Measurements from ENCODE around the gene CEACAM16.
A peak's percentile ranks its signal among the peaks of the same experiment; 100 is the strongest.

The CEACAM16 gene

DNA sequence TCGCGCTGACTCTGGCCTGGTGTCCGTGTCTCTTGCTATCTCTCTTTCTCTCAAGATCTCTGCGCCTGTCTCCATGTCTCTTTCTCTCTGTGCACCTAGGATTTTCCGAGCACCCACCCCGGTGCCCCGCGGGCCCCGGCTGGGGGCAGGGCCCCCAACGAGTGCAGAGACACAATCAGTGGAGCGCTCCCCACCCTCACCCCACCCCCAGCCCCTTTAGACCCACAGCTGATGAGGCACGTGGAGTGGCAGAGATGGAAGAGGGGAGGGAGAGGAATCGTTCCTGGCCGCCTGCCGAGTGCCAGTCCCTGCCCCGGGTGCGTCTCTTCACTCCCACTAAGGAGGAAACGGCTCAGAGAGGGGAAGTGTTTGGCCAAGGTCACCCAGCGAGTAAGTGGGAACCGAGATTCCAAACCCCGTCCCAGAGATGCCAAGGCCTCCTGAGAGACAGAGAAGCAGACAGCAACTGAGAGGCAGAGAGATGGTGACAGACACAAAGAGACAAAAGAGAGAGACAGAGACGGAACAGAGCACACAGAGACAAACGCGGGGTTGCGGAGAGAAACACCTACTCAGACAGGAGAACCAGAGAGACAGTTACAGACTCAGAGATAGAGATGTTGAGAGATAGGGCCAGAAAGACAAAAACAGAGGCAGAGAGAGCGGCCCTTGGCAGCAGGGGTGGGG, 48.9 kb downstream of the CEACAM16 start:
- no peak for DNase-seq

DNA sequence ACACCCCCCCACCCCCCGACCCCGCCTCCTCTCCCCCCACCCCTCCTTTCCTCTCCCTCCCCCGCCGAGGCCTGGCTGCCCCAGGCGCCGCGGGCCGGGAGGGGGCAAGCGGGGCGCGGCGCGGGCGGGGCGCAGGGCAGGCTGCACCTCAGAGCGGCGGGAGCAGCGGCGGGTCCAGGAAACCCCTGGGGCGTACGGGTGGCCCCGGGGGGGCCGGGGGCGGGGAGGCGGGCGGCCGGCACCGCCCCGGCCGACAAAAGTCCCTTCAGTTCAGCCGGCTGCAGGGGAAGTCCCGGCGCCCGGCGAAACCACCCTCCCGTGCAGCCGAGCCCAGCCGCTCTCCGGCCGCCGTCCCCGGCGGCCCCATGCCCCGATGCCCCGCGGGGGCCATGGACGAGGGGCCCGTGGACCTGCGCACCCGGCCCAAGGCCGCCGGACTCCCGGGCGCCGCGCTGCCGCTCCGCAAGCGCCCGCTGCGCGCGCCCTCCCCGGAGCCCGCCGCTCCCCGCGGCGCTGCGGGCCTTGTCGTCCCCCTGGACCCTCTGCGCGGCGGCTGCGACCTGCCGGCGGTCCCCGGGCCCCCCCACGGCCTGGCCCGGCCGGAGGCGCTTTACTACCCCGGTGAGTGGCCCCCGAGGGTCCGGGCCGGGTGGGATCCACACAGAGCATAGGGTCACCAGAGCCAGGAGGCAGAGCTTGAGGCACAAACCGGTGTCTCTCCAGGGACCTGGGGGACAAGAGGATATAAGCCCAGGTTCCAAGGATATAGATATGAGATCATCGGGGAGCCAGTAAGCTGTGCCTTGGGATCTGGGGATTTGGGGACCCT, 49.7 kb downstream of the CEACAM16 start, which contains the start of gene BCL3:
BCL3 (plus strand) TSS at position 283 of the 829 bp plus-strand sequence; CDS start at position 366, 83 bp downstream.
- DNase-seq = peak; percentile 88

DNA sequence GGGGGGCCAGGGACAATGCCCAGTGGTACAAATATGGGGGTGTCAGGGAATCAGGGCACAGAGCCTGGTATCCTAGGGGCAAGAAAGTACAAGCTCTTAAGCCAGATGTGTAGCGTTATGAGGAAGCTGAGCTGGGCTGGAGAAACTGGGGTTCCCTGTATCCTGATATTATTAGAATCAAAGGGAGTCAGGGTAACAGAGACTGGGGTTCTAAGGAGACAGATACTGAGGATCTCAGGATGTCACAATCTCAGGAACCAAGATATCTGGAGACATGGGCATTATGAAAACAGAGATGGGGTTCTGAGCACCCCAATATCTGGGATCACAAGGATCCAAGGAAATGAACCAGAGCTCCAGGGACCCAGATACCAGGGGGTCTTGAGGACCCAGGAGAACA, 50.3 kb downstream of the CEACAM16 start:
- no peak for DNase-seq

DNA sequence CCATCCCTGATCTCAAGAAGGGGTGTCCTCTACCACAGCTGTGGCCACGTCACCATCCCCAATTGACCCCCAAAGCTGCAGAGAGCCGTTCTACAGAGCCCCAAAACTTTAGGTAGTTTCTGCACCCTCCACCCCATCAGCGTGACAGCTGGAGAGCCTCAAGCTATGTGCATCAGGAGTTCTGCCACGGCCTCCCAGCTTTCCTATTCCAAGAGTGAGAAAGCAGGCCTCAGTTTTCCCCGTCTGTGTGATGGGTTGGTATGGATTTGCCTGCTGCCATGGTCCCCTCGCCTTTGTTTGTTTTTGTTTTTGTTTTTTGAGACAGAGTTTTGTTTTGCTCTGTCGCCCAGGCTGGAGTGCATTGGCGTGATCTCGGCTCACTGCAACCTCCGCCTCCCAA, 51.0 kb downstream of the CEACAM16 start:
- DNase-seq = no peak

DNA sequence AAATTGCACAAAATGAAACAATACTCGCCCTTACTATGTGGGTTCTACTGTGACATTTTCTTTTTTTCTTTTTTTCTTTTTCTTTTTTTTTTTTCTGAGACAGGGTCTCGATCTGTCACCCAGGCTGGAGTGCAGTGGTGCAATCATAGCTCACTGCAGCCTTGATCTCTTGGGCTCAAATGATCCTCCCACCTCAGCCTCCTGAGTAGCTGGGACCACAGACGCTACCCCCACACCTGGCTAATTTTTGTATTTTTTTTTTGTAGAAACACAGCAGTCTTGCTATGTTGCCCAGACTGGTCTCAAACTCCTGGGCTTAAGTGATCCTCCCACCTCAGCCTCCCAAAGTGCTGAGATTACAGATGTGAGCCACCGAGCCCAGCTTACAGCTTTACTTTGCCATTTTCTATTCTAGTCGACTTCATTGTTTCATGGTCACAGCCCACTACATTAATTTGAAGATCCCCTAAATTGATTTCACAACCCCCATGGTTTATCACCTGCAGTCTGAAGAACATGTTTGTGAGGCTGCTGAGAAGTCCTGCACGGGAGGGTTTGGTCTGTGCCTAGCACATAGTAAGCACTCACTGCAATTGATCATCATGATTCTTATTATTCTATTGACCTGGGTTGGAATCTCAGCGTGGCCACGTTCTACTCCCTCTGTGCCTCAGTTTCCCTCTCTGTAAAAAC, 53.3 kb downstream of the CEACAM16 start:
- DNase-seq = peak; percentile 29

DNA sequence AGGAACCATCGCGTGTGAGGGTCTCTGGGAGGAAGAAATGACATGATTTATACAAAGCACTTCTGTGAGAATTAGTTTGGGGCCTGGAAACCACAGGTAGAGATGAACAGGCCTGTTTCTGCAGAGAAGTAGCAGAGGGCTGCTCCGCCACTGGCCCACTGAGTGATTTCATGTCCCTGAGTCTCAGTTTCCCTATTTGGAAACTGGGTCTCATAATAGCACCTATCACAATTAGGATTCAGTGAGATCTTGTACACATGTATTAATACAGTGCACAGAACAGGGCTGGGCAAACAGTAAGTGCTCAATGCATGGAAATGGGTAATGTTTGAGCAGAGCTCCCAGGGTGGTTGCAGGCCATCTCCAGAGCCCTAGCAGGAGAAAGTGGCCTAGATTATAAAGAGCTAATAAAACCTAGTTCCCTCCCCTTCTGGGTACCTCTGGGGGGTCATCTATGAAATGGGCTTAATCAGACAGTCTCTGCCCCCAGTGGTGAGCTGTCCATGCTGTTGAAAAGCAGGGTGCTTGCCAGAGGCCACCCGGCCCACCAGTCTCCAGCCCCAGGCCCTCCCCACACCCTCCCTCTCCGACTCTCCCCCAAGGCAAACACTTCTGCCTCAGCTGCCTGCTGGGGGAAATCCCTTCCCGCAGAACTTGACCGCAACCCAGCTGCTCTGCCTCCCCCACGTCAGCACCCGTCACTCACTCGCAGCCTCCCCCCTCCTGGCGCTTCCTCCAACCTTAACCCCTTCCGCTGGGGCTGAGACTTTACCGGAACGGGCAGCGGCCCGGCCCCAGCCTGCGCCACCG, 54.1 kb downstream of the CEACAM16 start:
- DNase-seq = peak; percentile 98

DNA sequence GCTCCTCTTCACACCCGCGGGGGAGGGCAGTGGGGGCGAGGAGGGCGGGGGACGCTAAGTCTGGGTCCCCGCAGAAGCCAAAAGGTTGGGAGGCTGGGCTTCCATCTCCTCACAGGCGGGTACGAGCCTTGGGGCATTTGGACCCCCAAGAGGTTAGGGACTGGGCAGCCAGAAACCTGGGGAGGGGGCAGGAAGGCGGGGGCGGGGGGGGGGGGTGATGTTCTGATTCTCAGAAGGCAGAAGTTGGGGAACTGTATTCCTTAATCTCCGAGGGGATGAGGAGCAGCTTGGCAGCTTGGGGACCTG, 54.6 kb downstream of the CEACAM16 start:
- no peak for DNase-seq

DNA sequence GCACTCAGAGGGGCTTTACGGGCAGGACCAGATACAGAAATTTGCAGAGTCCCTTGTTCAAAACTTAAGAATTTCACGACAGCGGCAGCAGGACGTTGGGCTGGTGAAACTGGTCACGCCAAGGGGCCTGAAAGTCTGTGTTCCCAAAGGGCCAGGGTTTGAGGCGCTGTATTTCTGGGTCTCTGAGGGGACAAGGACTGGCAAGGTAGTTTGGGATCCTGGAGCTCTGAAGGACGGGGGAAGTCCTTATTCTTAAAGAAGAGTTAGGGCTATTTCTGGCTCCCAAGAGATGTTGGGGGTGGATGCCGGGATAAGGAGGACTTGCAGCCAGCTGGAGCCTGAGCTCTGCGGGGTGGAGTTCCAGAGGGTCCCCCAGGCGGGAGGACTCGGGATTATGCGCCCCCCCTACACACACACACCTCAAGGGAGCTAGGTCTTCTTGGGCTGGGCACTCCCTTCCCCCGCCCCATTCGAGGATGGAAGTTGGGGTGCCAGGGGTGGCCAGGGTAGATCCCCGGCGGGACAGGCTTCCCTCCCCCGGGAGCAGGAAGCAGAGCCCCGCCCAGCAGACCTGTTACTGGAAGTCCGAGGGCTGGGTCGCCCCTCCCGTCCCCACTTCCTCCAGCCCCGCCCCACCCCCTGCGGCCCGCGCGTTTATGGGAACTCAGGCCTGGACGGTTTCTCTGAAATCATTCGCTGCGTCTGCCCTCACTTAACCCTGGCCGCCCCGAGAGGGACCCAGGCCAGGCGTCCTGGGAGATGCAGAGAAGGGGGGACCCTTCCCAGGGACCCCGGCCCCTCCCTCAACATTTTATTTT, 55.2 kb downstream of the CEACAM16 start:
- peak; percentile 94 for DNase-seq

DNA sequence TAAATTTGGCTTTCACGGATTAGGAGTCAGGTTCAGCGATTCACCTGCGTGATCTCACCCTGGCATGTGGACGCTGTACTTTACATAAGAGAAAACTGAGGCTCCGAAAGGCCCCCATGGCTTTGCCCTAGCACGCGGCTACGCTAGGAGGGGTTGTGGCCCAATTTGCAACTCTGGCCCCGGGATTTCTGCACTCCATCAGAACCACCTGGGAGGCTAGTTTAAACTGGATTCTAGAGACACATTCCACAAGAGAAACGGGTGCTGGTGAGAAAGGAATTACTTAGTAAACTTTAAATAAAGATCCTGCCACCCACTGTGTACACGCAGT, 55.8 kb downstream of the CEACAM16 start:
- DNase-seq = no peak

DNA sequence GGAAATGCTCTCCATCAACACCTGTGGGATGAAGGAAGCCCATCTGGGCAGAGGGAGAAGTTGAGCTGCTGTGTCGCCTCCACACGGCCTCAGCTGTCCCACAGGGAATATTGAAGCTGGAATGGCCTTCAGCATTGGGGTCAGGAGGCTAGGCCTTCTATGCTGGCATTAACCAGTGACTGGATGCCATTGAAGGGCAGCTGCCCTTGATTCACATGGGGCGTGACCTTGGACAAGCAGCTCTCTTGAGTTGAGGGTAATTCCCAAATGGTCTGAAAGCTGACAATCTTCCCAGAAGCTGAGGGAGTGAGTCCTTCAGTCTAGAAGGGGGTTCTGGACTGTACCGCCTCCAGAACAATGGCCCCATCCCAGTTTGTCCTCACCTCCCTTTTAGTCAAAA, 56.3 kb downstream of the CEACAM16 start:
- DNase-seq = no peak

DNA sequence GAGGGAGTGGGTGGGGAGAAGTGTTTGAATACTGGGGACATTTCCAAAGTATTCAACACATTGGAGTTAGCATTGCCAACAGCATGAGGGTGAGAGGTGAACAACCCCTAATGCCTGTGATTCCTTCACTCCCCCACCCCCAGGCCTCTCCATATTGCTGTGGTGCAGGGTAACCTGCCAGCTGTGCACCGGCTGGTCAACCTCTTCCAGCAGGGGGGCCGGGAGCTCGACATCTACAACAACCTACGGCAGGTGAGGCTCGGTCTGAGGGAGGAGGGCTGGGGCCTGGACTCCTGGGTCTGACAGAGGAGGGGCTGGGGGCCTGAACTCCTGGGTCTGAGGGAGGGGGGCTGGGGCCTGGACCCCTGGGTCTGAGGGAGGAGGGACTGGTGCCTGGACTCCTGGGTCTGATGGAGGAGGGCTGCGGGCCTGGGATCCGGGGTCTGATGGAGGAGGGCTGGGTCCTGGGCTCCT, 57.2 kb downstream of the CEACAM16 start:
- no peak for DNase-seq

DNA sequence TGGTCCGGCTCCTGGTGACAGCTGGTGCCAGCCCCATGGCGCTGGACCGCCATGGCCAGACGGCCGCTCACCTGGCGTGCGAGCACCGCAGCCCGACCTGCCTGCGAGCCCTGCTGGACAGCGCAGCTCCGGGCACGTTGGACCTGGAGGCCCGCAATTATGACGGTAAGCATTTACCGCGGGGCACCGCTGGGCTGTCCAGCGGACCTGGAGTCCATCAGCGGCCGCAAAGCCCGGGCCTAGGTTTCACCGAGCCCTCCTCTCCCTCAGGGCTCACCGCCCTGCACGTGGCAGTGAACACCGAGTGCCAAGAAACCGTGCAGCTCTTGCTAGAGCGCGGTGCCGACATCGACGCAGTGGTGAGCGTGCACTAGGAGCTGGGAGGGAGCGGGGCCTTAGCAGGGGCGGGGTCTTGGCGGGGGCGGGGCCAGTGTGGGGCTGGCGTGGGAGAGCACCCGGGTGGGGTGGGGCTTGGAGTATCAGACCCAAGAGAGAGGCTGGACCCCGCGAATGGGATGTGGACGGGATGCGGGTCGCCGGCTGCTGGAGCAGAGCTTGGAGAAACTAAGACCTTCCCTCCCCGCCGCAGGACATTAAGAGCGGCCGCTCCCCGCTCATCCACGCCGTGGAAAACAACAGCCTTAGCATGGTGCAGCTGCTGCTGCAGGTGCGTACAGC, 58.2 kb downstream of the CEACAM16 start:
- DNase-seq = no peak

DNA sequence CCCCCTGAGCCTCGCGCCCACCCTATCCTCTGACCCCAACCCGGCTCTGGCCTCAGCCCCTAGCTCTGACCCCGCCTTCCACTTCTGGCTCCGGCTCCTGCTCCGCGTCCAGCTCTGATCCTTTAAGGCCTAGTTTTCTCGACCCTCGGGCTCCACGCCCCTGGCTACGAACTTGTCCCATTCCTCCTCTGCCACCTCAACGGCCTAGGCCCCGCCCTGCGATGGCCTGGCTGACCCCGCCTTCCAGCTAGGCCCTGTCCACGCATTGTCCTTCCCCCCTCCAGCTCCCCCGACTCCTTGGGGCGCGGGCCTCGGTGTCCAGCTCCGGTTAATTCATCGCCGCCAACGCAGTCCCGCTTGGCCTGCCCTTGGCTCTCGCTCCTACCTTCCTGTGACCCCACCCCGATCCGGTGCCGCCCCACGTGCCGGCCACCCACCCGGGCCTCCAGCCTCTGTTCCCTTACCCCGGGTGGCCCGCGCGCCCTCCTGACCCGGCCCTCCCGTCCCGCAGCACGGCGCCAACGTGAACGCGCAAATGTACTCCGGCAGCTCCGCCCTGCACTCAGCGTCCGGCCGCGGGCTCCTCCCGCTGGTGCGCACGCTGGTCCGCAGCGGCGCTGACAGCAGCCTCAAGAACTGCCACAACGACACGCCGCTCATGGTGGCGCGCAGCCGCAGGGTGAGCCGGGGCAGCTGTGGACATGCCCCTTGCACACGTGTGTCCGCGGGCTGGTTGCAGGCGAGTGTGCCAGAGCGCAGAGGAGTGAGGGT, 59.0 kb downstream of the CEACAM16 start:
- DNase-seq = no peak

DNA sequence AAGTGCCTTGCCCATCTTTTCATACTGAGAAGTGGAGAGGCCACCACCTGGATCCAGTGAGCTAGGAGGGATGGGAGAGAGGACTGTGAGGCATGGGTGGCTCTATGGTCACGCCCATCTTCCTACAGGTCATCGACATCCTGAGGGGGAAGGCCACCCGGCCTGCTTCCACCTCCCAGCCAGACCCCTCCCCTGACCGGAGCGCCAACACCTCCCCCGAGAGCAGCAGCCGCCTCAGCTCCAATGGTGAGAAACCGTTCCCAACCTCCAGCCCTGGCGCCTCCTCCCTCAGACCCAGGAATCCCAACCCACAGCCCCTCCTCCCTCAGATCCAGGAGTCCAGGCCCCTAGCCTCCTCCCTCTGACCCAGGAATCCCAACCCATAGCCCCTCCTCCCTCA, 59.6 kb downstream of the CEACAM16 start:
- no peak for DNase-seq

DNA sequence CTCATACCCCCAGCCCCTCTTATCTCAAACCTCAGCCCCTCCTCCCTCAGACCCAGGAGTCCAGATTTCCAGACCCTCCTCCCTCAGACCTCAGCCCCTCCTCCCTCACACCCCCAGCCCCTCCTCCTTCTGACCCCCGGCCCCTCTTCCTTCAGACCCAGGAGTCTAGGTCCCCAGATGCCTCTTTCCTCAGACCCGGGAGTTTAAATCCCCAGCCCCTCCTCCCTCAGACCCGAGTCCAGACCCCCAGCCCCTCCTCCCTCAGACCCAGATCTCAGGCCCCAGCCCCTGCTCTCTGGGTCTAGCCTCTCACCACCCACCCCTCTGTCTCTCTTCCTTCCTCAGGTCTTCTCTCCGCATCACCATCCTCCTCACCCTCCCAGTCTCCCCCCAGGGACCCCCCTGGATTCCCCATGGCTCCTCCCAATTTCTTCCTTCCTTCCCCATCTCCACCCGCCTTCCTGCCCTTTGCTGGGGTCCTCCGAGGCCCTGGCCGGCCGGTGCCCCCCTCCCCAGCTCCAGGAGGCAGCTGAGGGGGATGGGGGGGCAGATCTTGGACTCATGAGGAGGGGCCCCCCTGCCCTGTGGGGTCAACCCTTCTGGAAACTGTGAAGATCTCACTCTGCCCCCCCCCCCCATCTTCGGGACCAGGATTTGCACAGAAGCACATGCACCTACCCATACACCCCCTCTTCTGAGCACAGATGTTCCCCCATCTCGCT, 60.3 kb downstream of the CEACAM16 start:
- DNase-seq = no peak

All from activated CD4-positive, alpha-beta T cell treated with anti-CD3 and anti-CD28 coated beads, Interleukin-10, Interleukin-2, amounts not matched to agents 100 ng/mL and 50 ng/mL, durations not matched to agents 16 hours and 8 hours (primary cell).